ENCODE data around the gene NR1H3.
"Not testable (repeated sequence)": the region's sequence is repeated elsewhere in the genome, so short reads cannot be mapped to it uniquely, and the experiment has no call there.

Gene NR1H3

GRCh38 chr11:47257517-47258316 is at the start of gene NR1H3:
Gene NR1H3 (plus strand): TSS chr11:47257996. CDS start chr11:47259217, 1,221 bp downstream.
- DNase-seq (ENCODE audit: low read depth in 2 of 2), result peak; percentile 61 to 97
- peak within 1 kb of the TSS; percentile 21 to 43 for H3K4me3 ChIP-seq (replicated peaks in 1 of 2; ENCODE audit: low read depth in 2 of 2, low read length in 2 of 2)
- peak; percentile 73 for TF ChIP-seq CTCF (IDR thresholded peaks at IDR 0.05; ENCODE audit: low read depth, low read length)

GRCh38 chr11:47208008-47208552 is 49.7 kb upstream of the NR1H3 start:
- H3K4me3 ChIP-seq (replicated peaks in 1 of 2; ENCODE audit: low read depth in 2 of 2, low read length in 2 of 2); DNase-seq (ENCODE audit: low read depth in 2 of 2): not testable (repeated sequence)

GRCh38 chr11:47208628-47209027 is 49.2 kb upstream of the NR1H3 start:
- TF ChIP-seq CTCF (IDR thresholded peaks at IDR 0.05; ENCODE audit: low read depth, low read length), result no peak
- no peak overlapping the region for H3K4me3 ChIP-seq (replicated peaks in 1 of 2; ENCODE audit: low read depth in 2 of 2, low read length in 2 of 2)
- no peak for DNase-seq (ENCODE audit: low read depth in 2 of 2)

GRCh38 chr11:47212938-47213337 is 44.9 kb upstream of the NR1H3 start:
- no peak overlapping the region for H3K4me3 ChIP-seq (replicated peaks in 1 of 2; ENCODE audit: low read depth in 2 of 2, low read length in 2 of 2)
- no peak for TF ChIP-seq CTCF (IDR thresholded peaks at IDR 0.05; ENCODE audit: low read depth, low read length)
- no peak for DNase-seq (ENCODE audit: low read depth in 2 of 2)

- no peak for TF ChIP-seq CTCF (IDR thresholded peaks at IDR 0.05; ENCODE audit: low read depth, low read length)
- H3K4me3 ChIP-seq (replicated peaks in 1 of 2; ENCODE audit: low read depth in 2 of 2, low read length in 2 of 2), result peak overlapping the region; percentile 35 to 51
- peak; percentile 88 to 90 for DNase-seq (ENCODE audit: low read depth in 2 of 2)
Observed at GRCh38 chr11:47213950-47214565, 43.7 kb upstream of the NR1H3 start.

GRCh38 chr11:47215366-47215910 is 42.4 kb upstream of the NR1H3 start:
- no peak for DNase-seq (ENCODE audit: low read depth in 2 of 2)
- peak overlapping the region; percentile 51 to 59 for H3K4me3 ChIP-seq (replicated peaks in 1 of 2; ENCODE audit: low read depth in 2 of 2, low read length in 2 of 2)
- no peak for TF ChIP-seq CTCF (IDR thresholded peaks at IDR 0.05; ENCODE audit: low read depth, low read length)
